ENCODE measurements around the gene SIDT2. TPM values are rescaled to one million over a fixed set of nuclear protein-coding genes. Genes with fewer than 3 reads are reported as not detected.

The SIDT2 gene
- polyA plus RNA-seq, 1 experiment: 71.3 TPM

- no peaks in the 10 kb centered on the region for H3K27me3 ChIP-seq (ENCODE audit: control insufficient read depth, insufficient read depth, low read length)
- ChIA-PET POLR2A (interaction anchor here (1.1 kb wide), 1 partner anchor 17 kb away, joined by 3 read pairs; no protein-coding TSS in a partner anchor), CTCF (interaction anchor here (0.6 to 3.1 kb wide), 6 partner anchors 16 to 43 kb away, joined by 3 to 20 read pairs (median 5); partner anchors contain the start of genes PCSK7 and RNF214)
- H3K4me3 ChIP-seq (ENCODE audit: low read depth, low read length): no peak overlapping the region
- peaks cover 19% of the 10 kb centered on the region for H3K36me3 ChIP-seq (ENCODE audit: control insufficient read depth, insufficient read depth, low read length)
- DNase-seq (ENCODE audit: low read depth): no peak
- no peak for TF ChIP-seq CTCF (IDR thresholded peaks at IDR 0.05; ENCODE audit: insufficient read depth, low read depth, low read length)
Observed at GRCh38 chr11:117197006-117197405, 18.5 kb downstream of the SIDT2 start.

GRCh38 chr11:117197516-117198456, 19.2 kb downstream of the SIDT2 start:
- no peak for DNase-seq (ENCODE audit: low read depth)
- ChIA-PET POLR2A (interaction anchor here (1.1 kb wide), 1 partner anchor 18 kb away, joined by 3 read pairs; no protein-coding TSS in a partner anchor), CTCF (interaction anchor here (0.6 to 3.1 kb wide), 8 partner anchors 14 to 42 kb away, joined by 3 to 20 read pairs (median 4); partner anchors contain the start of genes PCSK7 and RNF214)
- peak; percentile 52 for TF ChIP-seq CTCF (IDR thresholded peaks at IDR 0.05; ENCODE audit: insufficient read depth, low read depth, low read length)
- Histone ChIP-seq H3K27me3 (ENCODE audit: control insufficient read depth, insufficient read depth, low read length) (no peaks in the 10 kb centered on the region), H3K4me3 (ENCODE audit: low read depth, low read length) (no peak overlapping the region; the same call in 1 of the 2 replicates), H3K36me3 (ENCODE audit: control insufficient read depth, insufficient read depth, low read length) (peaks cover 17% of the 10 kb centered on the region)

GRCh38 chr11:117198613-117199012, 20.1 kb downstream of the SIDT2 start:
- CTCF ChIA-PET: interaction anchor here (0.8 to 3.1 kb wide), 4 partner anchors 13 to 28 kb away, joined by 3 to 20 read pairs (median 3); no protein-coding TSS in a partner anchor
- H3K36me3 ChIP-seq (ENCODE audit: control insufficient read depth, insufficient read depth, low read length): peaks cover 20% of the 10 kb centered on the region
- no peaks in the 10 kb centered on the region for H3K27me3 ChIP-seq (ENCODE audit: control insufficient read depth, insufficient read depth, low read length)
- POLR2A ChIA-PET: no interaction called here
- H3K4me3 ChIP-seq (ENCODE audit: low read depth, low read length): peak overlapping the region; percentile 63
- no peak for TF ChIP-seq CTCF (IDR thresholded peaks at IDR 0.05; ENCODE audit: insufficient read depth, low read depth, low read length)
- DNase-seq (ENCODE audit: low read depth): no peak

- ChIA-PET POLR2A (interaction anchor here (0.5 kb wide), 1 partner anchor 37 kb away, joined by 4 read pairs; no protein-coding TSS in a partner anchor), CTCF (interaction anchor here (0.8 to 3.1 kb wide), 4 partner anchors 12 to 28 kb away, joined by 3 to 20 read pairs (median 3); no protein-coding TSS in a partner anchor)
- peak within 1 kb of the TSS; percentile 63 for H3K4me3 ChIP-seq (ENCODE audit: low read depth, low read length)
- peak; percentile 86 for DNase-seq (ENCODE audit: low read depth)
- no peak for TF ChIP-seq CTCF (IDR thresholded peaks at IDR 0.05; ENCODE audit: insufficient read depth, low read depth, low read length)
- peaks cover 26% of the 10 kb centered on the region for H3K36me3 ChIP-seq (ENCODE audit: control insufficient read depth, insufficient read depth, low read length)
- H3K27me3 ChIP-seq (ENCODE audit: control insufficient read depth, insufficient read depth, low read length): no peaks in the 10 kb centered on the region
Observed at GRCh38 chr11:117199053-117199915, 20.7 kb downstream of the SIDT2 start, which contains the start of gene TAGLN. Gene TAGLN (plus strand): TSS chr11:117199370. CDS start chr11:117203014, 3,644 bp downstream.
